Mammary epithelial cell (primary cell): ENCODE measurements around the gene IMMP2L.

Experiments used
- CTCF ChIP-seq, 2 donors: IDR thresholded peaks in 1 of 2; conservative IDR thresholded peaks in 1 of 2; 2 replicates each; pipeline ENCODE4 v1.5.1; 2011 to 2012; ENCODE audit warnings: inconsistent platforms in 2 of 2, low read length in 2 of 2, mild to moderate bottlenecking in 2 of 2, control low read depth in 1 of 2, low read depth in 1 of 2; ENCODE audit not compliant: insufficient read depth in 1 of 2; ENCODE audit errors: extremely low read depth in 1 of 2
- EZH2 ChIP-seq: IDR thresholded peaks from 2 replicates; pipeline ENCODE4 v1.6.1; 2012; ENCODE audit warnings: low read length, inconsistent platforms, borderline replicate concordance

GRCh38 chr7:111537134-111537533 is 25.2 kb downstream of the IMMP2L start:
- TF ChIP-seq EZH2 (no peak), CTCF (conservative IDR thresholded peaks at IDR 0.05 in 1 of 2, IDR thresholded peaks at IDR 0.05 in 1 of 2; ENCODE audit: extremely low read depth in 1 of 2, insufficient read depth in 1 of 2, low read depth in 1 of 2, low read length in 2 of 2) (no peak)
